CD14-positive monocyte (primary cell): ENCODE measurements around the gene IGFBP7. TPM values are rescaled to one million over a fixed set of nuclear protein-coding genes. Genes with fewer than 3 reads are reported as not detected.

ENCODE experiments used
- DNase-seq, 3 donors: peaks; one replicate each; pipeline ENCODE4 v3.0.0-alpha.2; 2011 to 2022
- H2AFZ ChIP-seq: 2 replicates; pipeline ENCODE4 v1.6.0; 2012; ENCODE audit warnings: mild to moderate bottlenecking, low read depth, low read length, inconsistent platforms; ENCODE audit not compliant: insufficient read depth, poor library complexity, severe bottlenecking
- H3K27ac ChIP-seq, 2 donors: 1 replicate in 1 of 2; 2 replicates in 1 of 2; pipeline ENCODE4 v1.5.1; 2012 to 2013; ENCODE audit warnings: low read length in 2 of 2, control low read depth in 1 of 2, inconsistent platforms in 1 of 2, low read depth in 1 of 2, mild to moderate bottlenecking in 1 of 2
- H3K27me3 ChIP-seq, 2 donors: one replicate each; pipeline versions ENCODE4 v1.6.0 to v1.6.1; 2011 to 2013; ENCODE audit warnings: low read length in 2 of 2; ENCODE audit not compliant: control insufficient read depth in 2 of 2, insufficient read depth in 2 of 2
- H3K36me3 ChIP-seq, 2 donors: replicated peaks in 1 of 2; 1 replicate in 1 of 2; 2 replicates in 1 of 2; pipeline versions ENCODE4 v1.5.1 to v1.6.1; 2012 to 2013; ENCODE audit warnings: low read length in 2 of 2, control low read depth in 1 of 2, inconsistent platforms in 1 of 2, mild to moderate bottlenecking in 1 of 2; ENCODE audit not compliant: insufficient read depth in 2 of 2, control insufficient read depth in 1 of 2
- H3K4me1 ChIP-seq, 2 donors: 1 replicate in 1 of 2; 2 replicates in 1 of 2; pipeline versions ENCODE4 v1.5.1 to v1.6.1; 2012 to 2013; ENCODE audit warnings: low read length in 2 of 2, control low read depth in 1 of 2, inconsistent platforms in 1 of 2, mild to moderate bottlenecking in 1 of 2, moderate library complexity in 1 of 2; ENCODE audit not compliant: insufficient read depth in 2 of 2, control insufficient read depth in 1 of 2
- H3K4me2 ChIP-seq: replicated peaks from 2 replicates; pipeline ENCODE3; 2012; ENCODE audit warnings: low read length, moderate library complexity, mild to moderate bottlenecking; ENCODE audit not compliant: poor library complexity, severe bottlenecking; ENCODE audit errors: extremely low read depth
- H3K4me3 ChIP-seq, 3 experiments: fragments of 200-600 bp in 1 of 3; sonication (generic) in 1 of 3; replicated peaks in 1 of 3; 1 replicate in 2 of 3; 2 replicates in 1 of 3; pipeline ENCODE4 v1.5.1; 2011 to 2013; ENCODE audit warnings: low read length in 3 of 3, mild to moderate bottlenecking in 3 of 3, control low read depth in 2 of 3, low read depth in 2 of 3, inconsistent platforms in 1 of 3, moderate library complexity in 1 of 3
- H3K79me2 ChIP-seq: 2 replicates; pipeline ENCODE4 v1.6.0; 2012; ENCODE audit warnings: mild to moderate bottlenecking, control low read depth, inconsistent platforms, low read length, moderate library complexity; ENCODE audit not compliant: insufficient read depth
- H3K9ac ChIP-seq: 2 replicates; pipeline ENCODE4 v1.6.0; 2017; ENCODE audit warnings: low read length, mild to moderate bottlenecking; ENCODE audit not compliant: insufficient read depth, poor library complexity, severe bottlenecking
- H3K9me3 ChIP-seq, 2 donors: replicated peaks in 1 of 2; 1 replicate in 1 of 2; 2 replicates in 1 of 2; pipeline versions ENCODE4 v1.5.1 to v1.6.1; 2012 to 2013; ENCODE audit warnings: low read length in 2 of 2, control low read depth in 1 of 2; ENCODE audit not compliant: control insufficient read depth in 1 of 2, insufficient read depth in 1 of 2
- H4K20me1 ChIP-seq: 2 replicates; pipeline ENCODE4 v1.6.0; 2012; ENCODE audit warnings: mild to moderate bottlenecking, low read length, control low read depth, moderate library complexity; ENCODE audit not compliant: insufficient read depth
- H3K27ac Mint-ChIP-seq, 7 donors: one replicate each; pipeline ENCODE4 v1.8.0; 2020; ENCODE audit warnings: mild to moderate bottlenecking in 7 of 7, mixed read lengths in 7 of 7, moderate library complexity in 6 of 7, inconsistent platforms in 2 of 7
- H3K27me3 Mint-ChIP-seq, 3 donors: one replicate each; pipeline ENCODE4 v1.8.0; 2021 to 2022; ENCODE audit warnings: low read depth in 3 of 3, mild to moderate bottlenecking in 3 of 3, mixed read lengths in 3 of 3, moderate library complexity in 3 of 3, inconsistent platforms in 1 of 3
- H3K36me3 Mint-ChIP-seq, 2 donors: one replicate each; pipeline ENCODE4 v1.8.0; 2020; ENCODE audit warnings: mixed read lengths in 2 of 2, inconsistent platforms in 1 of 2, mild to moderate bottlenecking in 1 of 2
- H3K4me1 Mint-ChIP-seq: one replicate; pipeline ENCODE4 v1.8.0; 2020; ENCODE audit warnings: mild to moderate bottlenecking, mixed read lengths
- H3K4me3 Mint-ChIP-seq, 2 donors: one replicate each; pipeline ENCODE4 v1.8.0; 2020; ENCODE audit warnings: mild to moderate bottlenecking in 2 of 2, mixed read lengths in 2 of 2, moderate library complexity in 1 of 2
- H3K9me3 Mint-ChIP-seq, 7 donors: one replicate each; pipeline ENCODE4 v1.8.0; 2020 to 2022; ENCODE audit warnings: mixed read lengths in 7 of 7, mild to moderate bottlenecking in 6 of 7, moderate library complexity in 6 of 7, inconsistent platforms in 2 of 7
- CTCF ChIP-seq: fragments of 200-600 bp; IDR thresholded peaks from one replicate; pipeline ENCODE4 v1.8.0; 2022; ENCODE audit warnings: antibody characterized with exemption, mild to moderate bottlenecking
- WGBS: methylation state at CpG from one replicate; pipeline ENCODE4 v1.1.5; 2013; ENCODE audit warnings: missing lambda C conversion rate; ENCODE audit not compliant: insufficient coverage; 5-methylcytosine and 5-hydroxymethylcytosine counted together
- intact Hi-C, 2 donors: fragments of 100-400 bp; cut with micrococcal nuclease; formaldehyde crosslinking; loops; one replicate each; pipeline versions ENCODE4 v1.15.0 to v1.15.1; 2023
- polyA plus RNA-seq, 3 donors: library from polyadenylated mRNA; depleted of rRNA in 1 of 3; unstranded in 2 of 3; stranded (reverse) in 1 of 3; fragments of 300-500 nt in 2 of 3; fragments of >200 nt in 1 of 3; fragmentation: Illumina TruSeq in 2 of 3; gene quantifications; 1 replicate in 2 of 3; 2 replicates in 1 of 3; pipeline ENCODE4 v1.2.3, GENCODE V29; 2012 to 2021

The IGFBP7 gene
- polyA plus RNA-seq, 3 donors, result 23.1 to 53.1 (median 46.9) TPM

GRCh38 chr4:57102050-57102624, 8.0 kb downstream of the IGFBP7 start:
- intact Hi-C loops, result no loop called here
- Mint-ChIP-seq H3K9me3 (no peaks in the 10 kb centered on the region), H3K36me3 (peaks cover 6 to 11% of the 10 kb centered on the region in 2 donors), H3K27me3 (peaks cover 0 to 2% (median 2%) of the 10 kb centered on the region in 3 donors), H3K4me1 (peaks cover 10% of the 10 kb centered on the region), H3K4me3 (no peak overlapping the region), H3K27ac (peak overlapping the region in 1 of 7 donors; percentile 18)
- H3K27me3 ChIP-seq, result no peaks in the 10 kb centered on the region
- H2AFZ ChIP-seq, result no peak overlapping the region
- no peaks in the 10 kb centered on the region for H3K9me3 ChIP-seq
- WGBS, result 82% methylated on average over 3 of the region's 4 CpGs
- H3K4me1 ChIP-seq, result no peaks in the 10 kb centered on the region
- DNase-seq, result no peak
- peaks cover 0 to 8% of the 10 kb centered on the region in 2 donors for H3K36me3 ChIP-seq
- no peak overlapping the region for H3K4me2 ChIP-seq
- no peaks in the 10 kb centered on the region for H4K20me1 ChIP-seq
- H3K27ac ChIP-seq, result no peak overlapping the region
- H3K4me3 ChIP-seq, result no peak overlapping the region
- peaks cover 98% of the 10 kb centered on the region for H3K79me2 ChIP-seq
- no peak for TF ChIP-seq CTCF
- no peak overlapping the region for H3K9ac ChIP-seq

- no peak overlapping the region for H2AFZ ChIP-seq
- Mint-ChIP-seq H3K36me3 (peaks cover 3 to 16% of the 10 kb centered on the region in 2 donors), H3K4me3 (no peak overlapping the region), H3K4me1 (peaks cover 6% of the 10 kb centered on the region), H3K9me3 (no peaks in the 10 kb centered on the region), H3K27ac (peak overlapping the region in 1 of 7 donors; percentile 18), H3K27me3 (peaks cover 0 to 2% (median 2%) of the 10 kb centered on the region in 3 donors)
- no peaks in the 10 kb centered on the region for H3K9me3 ChIP-seq
- no peak overlapping the region for H3K4me2 ChIP-seq
- no peak overlapping the region for H3K4me3 ChIP-seq
- intact Hi-C loops, result no loop called here
- H4K20me1 ChIP-seq, result no peaks in the 10 kb centered on the region
- peaks cover 0 to 8% of the 10 kb centered on the region in 2 donors for H3K36me3 ChIP-seq
- H3K9ac ChIP-seq, result no peak overlapping the region
- DNase-seq, result no peak
- H3K79me2 ChIP-seq, result peaks cover 98% of the 10 kb centered on the region
- H3K27ac ChIP-seq, result no peak overlapping the region
- TF ChIP-seq CTCF, result no peak
- WGBS, result no CpG with 5 or more reads among the region's 4 CpGs
- H3K4me1 ChIP-seq, result no peaks in the 10 kb centered on the region
- H3K27me3 ChIP-seq, result no peaks in the 10 kb centered on the region
Observed at GRCh38 chr4:57100979-57101651, 9.1 kb downstream of the IGFBP7 start.
